ENCODE results near the gene TTN. TPM values are rescaled to one million over a fixed set of nuclear protein-coding genes. Genes with fewer than 3 reads are reported as not detected.

TTN gene
- total RNA-seq, 1 donor from 2014 or later, result under 0.01 TPM

DNA sequence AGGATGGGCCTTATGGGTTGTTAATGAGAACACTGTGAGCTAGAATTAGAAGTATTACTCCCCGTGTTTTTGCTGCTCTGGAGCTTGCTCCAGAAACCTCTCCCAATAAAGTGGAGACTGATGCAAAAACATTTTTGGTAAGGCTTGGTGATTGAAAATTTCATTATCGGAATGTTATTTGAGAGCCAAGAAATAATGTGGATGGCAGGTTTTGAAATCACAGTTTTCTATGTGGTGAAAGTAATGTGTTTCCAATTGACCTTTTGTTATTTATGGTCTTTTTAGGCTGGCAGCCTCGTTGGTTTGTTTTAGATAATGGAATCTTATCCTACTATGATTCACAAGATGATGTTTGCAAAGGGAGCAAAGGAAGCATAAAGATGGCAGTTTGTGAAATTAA, 321.9 kb downstream of the TTN start:
- DNase-seq (ENCODE audit: low read depth) (no peak), FAIRE-seq (no peak)
- no peaks in the 10 kb centered on the region for H3K27me3 ChIP-seq (ENCODE audit: control insufficient read depth, insufficient read depth, low read length)
- H3K36me3 ChIP-seq (ENCODE audit: control insufficient read depth, insufficient read depth, low read length), result no peaks in the 10 kb centered on the region
- no peak overlapping the region for H3K4me3 ChIP-seq (ENCODE audit: low read depth, low read length)
- TF ChIP-seq, protein P1, sequence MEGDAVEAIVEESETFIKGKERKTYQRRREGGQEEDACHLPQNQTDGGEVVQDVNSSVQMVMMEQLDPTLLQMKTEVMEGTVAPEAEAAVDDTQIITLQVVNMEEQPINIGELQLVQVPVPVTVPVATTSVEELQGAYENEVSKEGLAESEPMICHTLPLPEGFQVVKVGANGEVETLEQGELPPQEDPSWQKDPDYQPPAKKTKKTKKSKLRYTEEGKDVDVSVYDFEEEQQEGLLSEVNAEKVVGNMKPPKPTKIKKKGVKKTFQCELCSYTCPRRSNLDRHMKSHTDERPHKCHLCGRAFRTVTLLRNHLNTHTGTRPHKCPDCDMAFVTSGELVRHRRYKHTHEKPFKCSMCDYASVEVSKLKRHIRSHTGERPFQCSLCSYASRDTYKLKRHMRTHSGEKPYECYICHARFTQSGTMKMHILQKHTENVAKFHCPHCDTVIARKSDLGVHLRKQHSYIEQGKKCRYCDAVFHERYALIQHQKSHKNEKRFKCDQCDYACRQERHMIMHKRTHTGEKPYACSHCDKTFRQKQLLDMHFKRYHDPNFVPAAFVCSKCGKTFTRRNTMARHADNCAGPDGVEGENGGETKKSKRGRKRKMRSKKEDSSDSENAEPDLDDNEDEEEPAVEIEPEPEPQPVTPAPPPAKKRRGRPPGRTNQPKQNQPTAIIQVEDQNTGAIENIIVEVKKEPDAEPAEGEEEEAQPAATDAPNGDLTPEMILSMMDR (IDR thresholded peaks at IDR 0.05; ENCODE audit: insufficient read depth, low read length, severe bottlenecking), result no peak

- no peak overlapping the region for H3K4me3 ChIP-seq (ENCODE audit: low read depth, low read length)
- FAIRE-seq (no peak), DNase-seq (ENCODE audit: low read depth) (peak; percentile 39)
Measured at GRCh38 chr2:178484245-178485041, 322.8 kb downstream of the TTN start.

DNA sequence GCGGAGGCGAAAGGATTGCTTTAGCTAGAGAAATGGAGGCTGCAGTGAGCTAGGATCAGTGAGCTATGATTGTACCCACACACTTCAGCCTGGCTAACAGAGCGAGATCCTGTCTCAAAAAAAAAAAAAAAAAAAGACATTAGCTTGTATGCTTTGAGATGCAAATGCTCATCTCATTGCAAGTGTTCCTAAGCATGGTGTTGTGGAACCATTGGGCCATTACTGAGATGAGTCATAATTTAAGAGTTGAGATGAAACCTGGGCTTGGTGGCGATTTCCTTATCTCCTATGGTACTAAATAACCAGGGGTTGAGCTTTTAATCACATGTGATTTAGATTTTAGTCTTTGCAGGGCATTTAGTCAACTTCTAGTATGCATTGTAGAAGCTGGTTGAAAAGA, 324.8 kb downstream of the TTN start:
- DNase-seq (ENCODE audit: low read depth), result no peak
- no peak for FAIRE-seq
- no peak overlapping the region for H3K4me3 ChIP-seq (ENCODE audit: low read depth, low read length)
- TF ChIP-seq, protein P1 (IDR thresholded peaks at IDR 0.05; ENCODE audit: insufficient read depth, low read length, severe bottlenecking), result no peak
- H3K36me3 ChIP-seq (ENCODE audit: control insufficient read depth, insufficient read depth, low read length), result no peaks in the 10 kb centered on the region
- no peaks in the 10 kb centered on the region for H3K27me3 ChIP-seq (ENCODE audit: control insufficient read depth, insufficient read depth, low read length)

More at GRCh38 chr2:178484245-178485041, 322.8 kb downstream of the TTN start:
- TF ChIP-seq, protein P1 (IDR thresholded peaks at IDR 0.05; ENCODE audit: insufficient read depth, low read length, severe bottlenecking), result no peak
- no peaks in the 10 kb centered on the region for H3K36me3 ChIP-seq (ENCODE audit: control insufficient read depth, insufficient read depth, low read length)
- no peaks in the 10 kb centered on the region for H3K27me3 ChIP-seq (ENCODE audit: control insufficient read depth, insufficient read depth, low read length)

DNA sequence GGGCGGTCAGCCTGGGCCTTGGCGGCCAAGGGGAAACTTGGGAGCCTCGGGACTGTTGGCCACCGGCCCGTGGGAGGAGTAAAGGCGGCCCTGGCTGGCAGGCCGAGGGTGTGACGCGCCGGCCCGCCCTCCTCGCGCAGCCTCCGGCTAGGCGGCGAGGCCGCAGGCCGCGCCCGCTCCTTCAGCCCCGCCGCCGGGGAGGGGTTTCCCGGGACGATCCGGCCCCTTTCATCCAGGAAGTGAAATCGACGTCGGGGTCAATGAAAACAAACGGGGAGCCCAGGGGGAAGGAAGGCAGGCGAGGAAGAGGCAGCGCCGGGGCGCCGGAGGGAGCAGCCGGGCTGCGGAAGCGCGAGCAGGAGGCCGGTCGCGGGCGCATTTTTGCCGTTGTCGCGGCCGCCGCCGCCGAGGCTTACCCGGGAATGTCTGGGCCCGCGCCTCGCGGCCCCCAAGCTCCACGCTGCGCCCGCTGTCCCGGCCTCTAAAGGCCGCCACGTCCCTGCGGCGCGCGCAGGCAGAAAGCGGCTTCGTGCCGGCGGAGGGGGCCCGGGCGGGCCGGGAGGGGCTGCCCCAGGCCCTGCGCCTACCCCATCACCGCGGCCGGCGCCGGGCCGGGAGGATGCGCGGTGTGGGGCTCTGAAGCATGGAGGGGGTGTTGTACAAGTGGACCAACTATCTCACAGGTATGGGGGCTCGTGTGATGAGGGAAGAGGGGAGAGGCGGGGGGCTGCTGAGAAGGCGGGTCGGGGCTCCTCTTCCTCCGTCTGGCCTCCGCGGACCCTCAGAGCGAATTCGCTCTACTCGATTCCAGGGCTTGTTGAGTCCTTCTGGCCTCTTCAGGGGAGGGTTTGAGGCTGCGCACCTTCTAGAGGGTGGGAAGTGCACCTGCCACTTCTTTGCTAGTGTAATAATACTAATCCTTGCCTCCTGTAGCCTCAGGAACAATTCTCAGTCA, 326.7 kb downstream of the TTN start, which contains the start of gene PLEKHA3:
PLEKHA3 (plus strand) TSS at position 231 of the 955 bp plus-strand sequence; CDS start at position 644, 413 bp downstream.
- Histone ChIP-seq H3K27me3 (ENCODE audit: control insufficient read depth, insufficient read depth, low read length) (no peaks in the 10 kb centered on the region), H3K4me3 (ENCODE audit: low read depth, low read length) (peak within 1 kb of the TSS; percentile 70), H3K36me3 (ENCODE audit: control insufficient read depth, insufficient read depth, low read length) (no peaks in the 10 kb centered on the region)
- FAIRE-seq (no peak), DNase-seq (ENCODE audit: low read depth) (peak; percentile 81)
- TF ChIP-seq, protein P1 (IDR thresholded peaks at IDR 0.05; ENCODE audit: insufficient read depth, low read length, severe bottlenecking), result no peak

DNA sequence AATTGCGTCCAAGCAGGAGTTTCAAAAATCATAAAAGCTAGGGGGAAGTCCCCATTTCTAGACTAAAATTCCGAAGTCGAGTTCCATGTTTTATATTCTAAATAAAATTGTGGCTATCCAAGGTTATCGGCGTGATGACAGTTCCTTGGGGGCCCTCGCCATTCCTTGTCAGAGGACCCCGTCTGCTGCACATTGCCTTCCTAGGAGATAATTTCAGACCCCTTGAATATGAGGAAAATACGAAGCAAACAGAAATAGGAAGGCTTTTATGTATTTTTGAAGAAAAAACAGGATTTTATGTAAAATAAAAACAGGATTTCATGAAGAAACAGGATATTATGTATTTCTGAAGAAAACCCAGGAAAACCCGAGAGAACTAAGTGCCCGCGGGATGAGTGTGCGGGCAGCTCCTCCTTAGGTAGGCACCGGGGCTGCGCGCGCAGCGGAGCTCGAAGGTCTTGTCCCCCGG, 327.4 kb downstream of the TTN start:
- FAIRE-seq (no peak), DNase-seq (ENCODE audit: low read depth) (no peak)
- Histone ChIP-seq H3K27me3 (ENCODE audit: control insufficient read depth, insufficient read depth, low read length) (no peaks in the 10 kb centered on the region), H3K36me3 (ENCODE audit: control insufficient read depth, insufficient read depth, low read length) (no peaks in the 10 kb centered on the region), H3K4me3 (ENCODE audit: low read depth, low read length) (peak overlapping the region; percentile 61)
- TF ChIP-seq, protein P1 (IDR thresholded peaks at IDR 0.05; ENCODE audit: insufficient read depth, low read length, severe bottlenecking), result no peak
